Chondrocyte (in vitro differentiated cells): Measurements from ENCODE around the gene RHBDD3. TPM values are rescaled to one million over a fixed set of nuclear protein-coding genes. Genes with fewer than 3 reads are reported as not detected.
A peak's percentile ranks its signal among the peaks of the same experiment; 100 is the strongest.

Source experiments
- DNase-seq: peaks from one replicate; pipeline ENCODE4 v3.0.0; 2021; ENCODE audit warnings: mixed read lengths, low spot score
- H3K27ac Mint-ChIP-seq: one replicate; pipeline ENCODE4 v1.8.0; 2021; ENCODE audit warnings: mild to moderate bottlenecking, moderate library complexity, mixed read lengths; ENCODE audit not compliant: unreplicated experiment
- H3K27me3 Mint-ChIP-seq: 2 replicates; pipeline ENCODE4 v1.8.0; 2021; ENCODE audit warnings: low read depth, mixed read lengths
- H3K36me3 Mint-ChIP-seq: 2 replicates; pipeline ENCODE4 v1.8.0; 2021; ENCODE audit warnings: low read depth, mixed read lengths
- H3K4me1 Mint-ChIP-seq: 2 replicates; pipeline ENCODE4 v1.8.0; 2021; ENCODE audit warnings: low read depth, mild to moderate bottlenecking, mixed read lengths
- H3K4me3 Mint-ChIP-seq: one replicate; pipeline ENCODE4 v1.8.0; 2021; ENCODE audit warnings: mild to moderate bottlenecking, moderate library complexity, mixed read lengths; ENCODE audit not compliant: unreplicated experiment
- H3K9me3 Mint-ChIP-seq: 2 replicates; pipeline ENCODE4 v1.8.0; 2021; ENCODE audit warnings: low read depth, mixed read lengths
- total RNA-seq: library from RNA; stranded (reverse); gene quantifications from 3 replicates; pipeline ENCODE4 v1.2.1, GENCODE V29; 2021
- TF ChIP-seq, protein P1 (sequence below): fragments of 200-600 bp; sonication (generic); IDR thresholded peaks from 2 replicates; pipeline ENCODE4 v1.5.0; 2021; ENCODE audit warnings: antibody characterized with exemption, mild to moderate bottlenecking, moderate library complexity

The RHBDD3 gene
- total RNA-seq, 1 donor from 2014 or later: 29.5 TPM

DNA sequence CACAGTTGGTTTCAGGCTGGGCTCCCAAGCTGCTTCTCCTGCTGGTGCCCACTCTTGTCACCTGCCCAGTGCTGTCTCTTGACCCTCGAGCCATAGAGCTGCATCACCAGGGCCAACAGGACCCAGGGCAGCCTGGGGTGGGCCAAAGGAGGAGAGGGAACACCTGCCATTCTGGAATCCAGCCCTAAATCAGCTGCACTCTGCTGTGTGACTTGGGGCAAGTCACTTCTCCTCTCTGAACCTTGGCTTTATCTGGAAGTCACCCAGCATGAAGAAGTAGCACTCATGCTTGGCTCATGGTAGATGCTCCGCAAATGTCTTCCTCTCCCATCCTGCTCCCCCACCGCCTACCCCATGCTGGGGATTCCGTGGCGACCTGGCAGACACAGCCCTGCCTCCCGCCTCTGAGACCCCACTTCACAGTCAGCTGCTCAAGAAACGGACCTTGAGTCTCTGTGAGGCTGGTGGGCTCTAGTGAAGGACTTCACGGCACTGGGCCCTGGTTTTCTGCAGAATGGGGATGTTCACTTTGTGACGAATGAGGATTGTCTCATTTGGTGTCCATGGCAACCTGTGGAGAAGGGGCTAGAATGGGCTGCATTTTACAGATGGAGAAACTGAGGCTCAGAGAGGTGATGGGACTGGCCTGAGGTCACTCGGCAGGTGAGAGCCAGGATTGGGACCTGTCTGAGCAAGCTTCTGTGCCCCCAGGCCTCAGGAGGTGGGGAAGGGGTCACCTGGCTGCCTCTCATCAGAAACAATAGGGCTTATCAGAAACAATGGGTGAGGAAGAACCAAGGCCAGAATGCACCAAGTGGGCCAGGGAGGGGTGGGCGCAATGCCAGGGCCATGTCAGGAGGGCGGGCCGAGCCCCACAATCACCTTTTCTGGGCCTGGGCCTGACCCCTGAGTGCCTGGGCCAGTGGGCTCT, 49.7 kb downstream of the RHBDD3 start:
- Mint-ChIP-seq H3K27me3 (peaks cover 12% of the 10 kb centered on the region), H3K4me3 (no peak overlapping the region), H3K9me3 (no peaks in the 10 kb centered on the region), H3K36me3 (no peaks in the 10 kb centered on the region), H3K4me1 (no peaks in the 10 kb centered on the region), H3K27ac (no peak overlapping the region)
- peak; percentile 54 for DNase-seq
- TF ChIP-seq, protein P1, sequence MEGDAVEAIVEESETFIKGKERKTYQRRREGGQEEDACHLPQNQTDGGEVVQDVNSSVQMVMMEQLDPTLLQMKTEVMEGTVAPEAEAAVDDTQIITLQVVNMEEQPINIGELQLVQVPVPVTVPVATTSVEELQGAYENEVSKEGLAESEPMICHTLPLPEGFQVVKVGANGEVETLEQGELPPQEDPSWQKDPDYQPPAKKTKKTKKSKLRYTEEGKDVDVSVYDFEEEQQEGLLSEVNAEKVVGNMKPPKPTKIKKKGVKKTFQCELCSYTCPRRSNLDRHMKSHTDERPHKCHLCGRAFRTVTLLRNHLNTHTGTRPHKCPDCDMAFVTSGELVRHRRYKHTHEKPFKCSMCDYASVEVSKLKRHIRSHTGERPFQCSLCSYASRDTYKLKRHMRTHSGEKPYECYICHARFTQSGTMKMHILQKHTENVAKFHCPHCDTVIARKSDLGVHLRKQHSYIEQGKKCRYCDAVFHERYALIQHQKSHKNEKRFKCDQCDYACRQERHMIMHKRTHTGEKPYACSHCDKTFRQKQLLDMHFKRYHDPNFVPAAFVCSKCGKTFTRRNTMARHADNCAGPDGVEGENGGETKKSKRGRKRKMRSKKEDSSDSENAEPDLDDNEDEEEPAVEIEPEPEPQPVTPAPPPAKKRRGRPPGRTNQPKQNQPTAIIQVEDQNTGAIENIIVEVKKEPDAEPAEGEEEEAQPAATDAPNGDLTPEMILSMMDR: no peak

DNA sequence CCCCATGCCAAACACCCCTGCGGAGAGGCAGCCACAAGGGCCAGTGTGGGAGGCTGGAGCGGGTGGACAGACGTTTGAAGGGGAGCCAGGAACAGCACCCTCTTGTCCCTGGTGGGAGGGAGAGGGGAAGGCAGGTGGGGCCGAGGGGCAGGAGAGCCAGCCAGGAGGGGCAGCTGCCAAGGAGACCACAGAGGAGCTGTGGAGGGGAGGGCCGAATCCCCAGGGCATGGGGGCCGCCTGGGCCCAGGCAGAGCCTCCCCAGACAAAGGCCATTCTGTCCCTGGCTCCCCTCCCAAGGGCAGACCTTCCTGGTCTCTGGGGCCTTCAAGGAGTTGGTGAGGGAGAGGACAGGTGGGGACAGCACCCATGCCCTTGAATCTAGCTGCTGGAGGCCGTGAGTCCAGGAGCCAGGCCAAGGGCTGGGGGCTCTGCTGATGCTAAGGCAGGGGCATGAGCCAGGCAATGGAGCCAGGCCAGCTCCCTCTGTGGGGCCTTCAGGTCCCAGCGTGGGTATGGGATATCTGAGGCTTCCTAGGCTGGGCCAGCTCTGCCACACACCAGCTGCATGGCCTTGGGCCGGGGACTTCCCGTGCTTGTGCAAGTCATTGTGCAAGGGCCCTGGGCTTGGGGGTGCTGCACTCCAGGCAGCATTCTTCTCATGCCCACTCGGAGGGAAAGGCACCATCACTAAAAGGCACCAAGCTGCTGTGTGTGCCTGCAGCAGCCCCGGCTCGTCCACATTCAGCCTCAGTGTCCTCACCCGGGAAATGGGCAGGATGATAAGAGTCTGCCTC, 50.7 kb downstream of the RHBDD3 start:
- peak; percentile 28 for DNase-seq
- no peaks in the 10 kb centered on the region for H3K9me3 Mint-ChIP-seq
- H3K27me3 Mint-ChIP-seq: peaks cover 12% of the 10 kb centered on the region
- H3K27ac Mint-ChIP-seq: no peak overlapping the region
- H3K4me3 Mint-ChIP-seq: no peak overlapping the region
- no peaks in the 10 kb centered on the region for H3K36me3 Mint-ChIP-seq
- TF ChIP-seq, protein P1: no peak
- no peaks in the 10 kb centered on the region for H3K4me1 Mint-ChIP-seq

DNA sequence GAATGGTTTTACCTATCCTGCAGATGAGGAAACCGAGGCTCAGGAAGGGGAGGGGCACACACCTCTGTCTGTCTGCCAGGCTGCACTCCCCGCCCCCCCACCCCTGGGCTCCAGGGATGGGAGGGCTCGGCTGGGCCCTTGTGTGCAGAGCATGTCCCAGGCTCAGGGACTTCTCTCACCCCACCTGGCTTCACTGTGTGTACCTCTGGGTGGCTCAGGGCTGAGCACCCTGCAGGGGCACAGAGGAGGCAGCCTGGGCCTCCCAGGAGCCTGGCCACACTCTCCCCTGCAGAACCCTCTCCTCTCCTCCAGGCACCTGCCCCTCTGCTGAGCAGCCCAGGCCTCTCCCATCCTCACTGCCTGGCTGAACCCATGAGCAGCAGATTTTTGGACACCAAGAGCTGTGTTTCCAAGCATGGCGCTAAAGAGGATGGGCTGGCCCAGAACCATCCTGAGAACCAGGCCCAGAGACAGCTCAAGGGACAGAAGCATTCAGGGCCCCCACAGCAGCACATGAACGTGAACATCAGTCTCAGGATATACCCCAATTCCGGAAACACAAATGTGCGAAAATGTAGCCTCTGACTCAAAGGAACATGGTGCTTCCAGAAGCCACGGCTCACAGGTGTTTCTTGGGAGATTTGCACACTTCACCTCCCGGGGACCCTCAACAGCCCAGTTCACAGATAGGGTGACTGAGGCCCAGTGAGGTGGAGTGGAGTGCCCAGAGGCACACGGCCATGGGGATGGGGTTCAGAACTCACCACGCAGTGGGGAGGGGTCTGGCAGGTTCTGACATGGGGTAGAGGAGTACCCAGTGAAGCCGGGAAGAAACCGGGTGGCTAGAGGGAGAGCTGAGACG, 51.5 kb downstream of the RHBDD3 start:
- DNase-seq: no peak
- H3K36me3 Mint-ChIP-seq: no peaks in the 10 kb centered on the region
- H3K27me3 Mint-ChIP-seq: peaks cover 12% of the 10 kb centered on the region
- H3K4me1 Mint-ChIP-seq: no peaks in the 10 kb centered on the region
- no peak overlapping the region for H3K4me3 Mint-ChIP-seq
- no peaks in the 10 kb centered on the region for H3K9me3 Mint-ChIP-seq
- TF ChIP-seq, protein P1: no peak
- H3K27ac Mint-ChIP-seq: no peak overlapping the region

DNA sequence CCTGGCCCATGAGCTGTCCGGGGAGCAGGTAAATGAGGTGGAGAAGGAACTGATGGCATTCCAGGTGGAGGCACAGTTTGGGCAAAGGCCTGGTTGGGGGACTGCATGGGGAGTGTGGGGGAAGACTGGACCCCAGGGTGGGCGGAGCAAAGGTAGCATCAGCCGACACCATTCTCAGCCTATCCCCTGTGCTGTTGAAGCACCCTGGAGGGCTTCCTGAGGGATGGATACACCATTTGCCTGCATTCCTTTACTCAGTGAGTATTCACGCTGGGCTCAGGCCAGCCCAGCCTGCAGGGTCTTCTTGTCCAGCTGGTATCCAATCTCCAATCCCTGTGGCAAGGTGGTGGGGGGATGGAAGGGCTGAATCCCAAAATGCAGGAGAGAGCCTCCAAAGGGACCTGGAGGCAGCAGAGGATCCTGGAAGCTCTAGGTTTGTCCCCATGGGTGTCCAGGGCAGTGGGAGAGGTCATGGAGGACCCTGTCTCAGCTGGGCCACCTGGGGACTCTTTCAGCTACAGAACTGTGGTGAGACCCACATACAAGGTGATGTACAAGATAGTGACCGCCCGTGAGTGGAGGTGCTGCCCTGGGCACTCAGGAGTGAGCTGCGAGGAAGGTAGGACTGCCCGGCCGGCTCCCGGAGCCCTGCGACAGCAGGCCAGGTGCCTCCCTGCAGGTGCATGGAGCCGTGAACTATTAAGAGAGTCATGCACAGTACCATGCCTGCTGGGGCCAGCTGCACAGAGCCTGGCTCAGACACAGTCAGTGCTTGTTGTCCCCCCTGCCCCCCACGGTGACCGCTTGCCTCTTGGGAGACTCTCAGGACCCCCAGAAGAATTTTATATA, 52.5 kb downstream of the RHBDD3 start:
- H3K27ac Mint-ChIP-seq: no peak overlapping the region
- no peaks in the 10 kb centered on the region for H3K36me3 Mint-ChIP-seq
- no peak for DNase-seq
- no peak overlapping the region for H3K4me3 Mint-ChIP-seq
- H3K27me3 Mint-ChIP-seq: peaks cover 17% of the 10 kb centered on the region
- no peaks in the 10 kb centered on the region for H3K9me3 Mint-ChIP-seq
- TF ChIP-seq, protein P1: no peak
- H3K4me1 Mint-ChIP-seq: no peaks in the 10 kb centered on the region
